ENCODE results near the gene ARL15.

- TF ChIP-seq TAF1 (IDR thresholded peaks at IDR 0.05; ENCODE audit: low read depth, low read length) (no peak), POLR2A (IDR thresholded peaks at IDR 0.05; ENCODE audit: low read depth, low read length) (no peak), POLR2AphosphoS5 (IDR thresholded peaks at IDR 0.05; ENCODE audit: low read depth, low read length) (no peak), POU2F2 (IDR thresholded peaks at IDR 0.05; ENCODE audit: low read depth, low read length) (no peak)
Measured at GRCh38 chr5:53900677-53901076, 409.7 kb downstream of the ARL15 start.

Measured in GM12891 (cell line).